ENCODE results near the gene GOLPH3.
"Not testable (repeated sequence)": the region's sequence is repeated elsewhere in the genome, so short reads cannot be mapped to it uniquely, and the experiment has no call there.

Gene GOLPH3

GRCh38 chr5:32118922-32119321 lies 55.2 kb downstream of the GOLPH3 start:
- not testable (repeated sequence) for H3K4me1 ChIP-seq (ENCODE audit: control insufficient read depth, insufficient read depth, low read length, unreplicated experiment); H2AFZ ChIP-seq (ENCODE audit: low read length, unreplicated experiment); H3K27ac ChIP-seq (ENCODE audit: low read depth, low read length); H3K4me3 ChIP-seq (ENCODE audit: low read depth, low read length); H3K27me3 ChIP-seq (ENCODE audit: insufficient read depth, low read length)
- H3K36me3 ChIP-seq (ENCODE audit: insufficient read depth, low read length) = peaks cover 19% of the 10 kb centered on the region
- H3K79me2 ChIP-seq (ENCODE audit: control insufficient read depth, insufficient read depth, low read length, unreplicated experiment) = peaks cover 25% of the 10 kb centered on the region

- Histone ChIP-seq H3K27ac (ENCODE audit: low read depth, low read length) (peak overlapping the region; percentile 27), H3K4me3 (ENCODE audit: low read depth, low read length) (no peak overlapping the region), H3K36me3 (ENCODE audit: insufficient read depth, low read length) (peaks cover 18% of the 10 kb centered on the region), H3K79me2 (ENCODE audit: control insufficient read depth, insufficient read depth, low read length, unreplicated experiment) (peaks cover 19% of the 10 kb centered on the region), H3K27me3 (ENCODE audit: insufficient read depth, low read length) (no peaks in the 10 kb centered on the region), H2AFZ (ENCODE audit: low read length, unreplicated experiment) (no peak overlapping the region), H3K4me1 (ENCODE audit: control insufficient read depth, insufficient read depth, low read length, unreplicated experiment) (peaks cover 8% of the 10 kb centered on the region)
Measured at GRCh38 chr5:32116574-32117313, 57.4 kb downstream of the GOLPH3 start.

- H3K27me3 ChIP-seq (ENCODE audit: insufficient read depth, low read length) = no peaks in the 10 kb centered on the region
- no peak overlapping the region for H2AFZ ChIP-seq (ENCODE audit: low read length, unreplicated experiment)
- peaks cover 8% of the 10 kb centered on the region for H3K4me1 ChIP-seq (ENCODE audit: control insufficient read depth, insufficient read depth, low read length, unreplicated experiment)
- peaks cover 18% of the 10 kb centered on the region for H3K36me3 ChIP-seq (ENCODE audit: insufficient read depth, low read length)
- no peak overlapping the region for H3K4me3 ChIP-seq (ENCODE audit: low read depth, low read length)
- H3K27ac ChIP-seq (ENCODE audit: low read depth, low read length) = no peak overlapping the region
- H3K79me2 ChIP-seq (ENCODE audit: control insufficient read depth, insufficient read depth, low read length, unreplicated experiment) = peaks cover 19% of the 10 kb centered on the region
Measured at GRCh38 chr5:32115985-32116384, 58.1 kb downstream of the GOLPH3 start.

- Histone ChIP-seq H3K4me3 (ENCODE audit: low read depth, low read length) (no peak overlapping the region), H3K27me3 (ENCODE audit: insufficient read depth, low read length) (no peaks in the 10 kb centered on the region), H3K79me2 (ENCODE audit: control insufficient read depth, insufficient read depth, low read length, unreplicated experiment) (peaks cover 3% of the 10 kb centered on the region), H3K27ac (ENCODE audit: low read depth, low read length) (no peak overlapping the region), H3K36me3 (ENCODE audit: insufficient read depth, low read length) (peaks cover 25% of the 10 kb centered on the region), H2AFZ (ENCODE audit: low read length, unreplicated experiment) (no peak overlapping the region), H3K4me1 (ENCODE audit: control insufficient read depth, insufficient read depth, low read length, unreplicated experiment) (no peaks in the 10 kb centered on the region)
Measured at GRCh38 chr5:32110111-32110696, 63.9 kb downstream of the GOLPH3 start.

- H2AFZ ChIP-seq (ENCODE audit: low read length, unreplicated experiment) = no peak overlapping the region
- H3K79me2 ChIP-seq (ENCODE audit: control insufficient read depth, insufficient read depth, low read length, unreplicated experiment) = peaks cover 3% of the 10 kb centered on the region
- H3K36me3 ChIP-seq (ENCODE audit: insufficient read depth, low read length) = peaks cover 28% of the 10 kb centered on the region
- 0 out of 2 replicates have a peak overlapping the region, but pooled peaks have one; percentile 15 for H3K27ac ChIP-seq (ENCODE audit: low read depth, low read length)
- H3K4me3 ChIP-seq (ENCODE audit: low read depth, low read length) = no peak overlapping the region
- no peaks in the 10 kb centered on the region for H3K27me3 ChIP-seq (ENCODE audit: insufficient read depth, low read length)
- no peaks in the 10 kb centered on the region for H3K4me1 ChIP-seq (ENCODE audit: control insufficient read depth, insufficient read depth, low read length, unreplicated experiment)
Measured at GRCh38 chr5:32109236-32109635, 64.9 kb downstream of the GOLPH3 start.

- Histone ChIP-seq H3K27ac (ENCODE audit: low read depth, low read length) (no peak overlapping the region), H3K36me3 (ENCODE audit: insufficient read depth, low read length) (peaks cover 26% of the 10 kb centered on the region), H3K4me3 (ENCODE audit: low read depth, low read length) (no peak overlapping the region), H3K27me3 (ENCODE audit: insufficient read depth, low read length) (no peaks in the 10 kb centered on the region), H3K79me2 (ENCODE audit: control insufficient read depth, insufficient read depth, low read length, unreplicated experiment) (peaks cover 3% of the 10 kb centered on the region), H3K4me1 (ENCODE audit: control insufficient read depth, insufficient read depth, low read length, unreplicated experiment) (no peaks in the 10 kb centered on the region), H2AFZ (ENCODE audit: low read length, unreplicated experiment) (no peak overlapping the region)
Measured at GRCh38 chr5:32108167-32108566, 66.0 kb downstream of the GOLPH3 start.

- Histone ChIP-seq H3K4me1 (ENCODE audit: control insufficient read depth, insufficient read depth, low read length, unreplicated experiment) (no peaks in the 10 kb centered on the region), H3K27me3 (ENCODE audit: insufficient read depth, low read length) (no peaks in the 10 kb centered on the region), H2AFZ (ENCODE audit: low read length, unreplicated experiment) (no peak overlapping the region), H3K36me3 (ENCODE audit: insufficient read depth, low read length) (peaks cover 25% of the 10 kb centered on the region), H3K79me2 (ENCODE audit: control insufficient read depth, insufficient read depth, low read length, unreplicated experiment) (peaks cover 3% of the 10 kb centered on the region), H3K27ac (ENCODE audit: low read depth, low read length) (no peak overlapping the region), H3K4me3 (ENCODE audit: low read depth, low read length) (no peak overlapping the region)
Measured at GRCh38 chr5:32107291-32107690, 66.8 kb downstream of the GOLPH3 start.

- H3K36me3 ChIP-seq (ENCODE audit: insufficient read depth, low read length) = peaks cover 20% of the 10 kb centered on the region
Measured at GRCh38 chr5:32103521-32103920, 70.6 kb downstream of the GOLPH3 start.

GRCh38 chr5:32102254-32102986 lies 71.7 kb downstream of the GOLPH3 start:
- H3K4me1 ChIP-seq (ENCODE audit: control insufficient read depth, insufficient read depth, low read length, unreplicated experiment) = no peaks in the 10 kb centered on the region
- no peak overlapping the region for H2AFZ ChIP-seq (ENCODE audit: low read length, unreplicated experiment)
- H3K27ac ChIP-seq (ENCODE audit: low read depth, low read length) = no peak overlapping the region
- H3K36me3 ChIP-seq (ENCODE audit: insufficient read depth, low read length) = peaks cover 20% of the 10 kb centered on the region
- H3K79me2 ChIP-seq (ENCODE audit: control insufficient read depth, insufficient read depth, low read length, unreplicated experiment) = no peaks in the 10 kb centered on the region
- H3K27me3 ChIP-seq (ENCODE audit: insufficient read depth, low read length) = no peaks in the 10 kb centered on the region
- H3K4me3 ChIP-seq (ENCODE audit: low read depth, low read length) = no peak overlapping the region

More at GRCh38 chr5:32103521-32103920, 70.6 kb downstream of the GOLPH3 start:
- Histone ChIP-seq H3K27ac (ENCODE audit: low read depth, low read length) (no peak overlapping the region), H2AFZ (ENCODE audit: low read length, unreplicated experiment) (no peak overlapping the region), H3K27me3 (ENCODE audit: insufficient read depth, low read length) (no peaks in the 10 kb centered on the region), H3K79me2 (ENCODE audit: control insufficient read depth, insufficient read depth, low read length, unreplicated experiment) (no peaks in the 10 kb centered on the region), H3K4me3 (ENCODE audit: low read depth, low read length) (no peak overlapping the region), H3K4me1 (ENCODE audit: control insufficient read depth, insufficient read depth, low read length, unreplicated experiment) (no peaks in the 10 kb centered on the region)

- Histone ChIP-seq H3K36me3 (ENCODE audit: insufficient read depth, low read length) (peaks cover 17% of the 10 kb centered on the region), H3K27me3 (ENCODE audit: insufficient read depth, low read length) (no peaks in the 10 kb centered on the region), H3K4me3 (ENCODE audit: low read depth, low read length) (no peak overlapping the region), H3K4me1 (ENCODE audit: control insufficient read depth, insufficient read depth, low read length, unreplicated experiment) (no peaks in the 10 kb centered on the region), H3K79me2 (ENCODE audit: control insufficient read depth, insufficient read depth, low read length, unreplicated experiment) (no peaks in the 10 kb centered on the region), H2AFZ (ENCODE audit: low read length, unreplicated experiment) (no peak overlapping the region), H3K27ac (ENCODE audit: low read depth, low read length) (no peak overlapping the region)
Measured at GRCh38 chr5:32100691-32101302, 73.3 kb downstream of the GOLPH3 start.
